Measurements from ENCODE around the gene GPM6B.
"Not testable (repeated sequence)": the region's sequence is repeated elsewhere in the genome, so short reads cannot be mapped to it uniquely, and the experiment has no call there.

The GPM6B gene

DNA sequence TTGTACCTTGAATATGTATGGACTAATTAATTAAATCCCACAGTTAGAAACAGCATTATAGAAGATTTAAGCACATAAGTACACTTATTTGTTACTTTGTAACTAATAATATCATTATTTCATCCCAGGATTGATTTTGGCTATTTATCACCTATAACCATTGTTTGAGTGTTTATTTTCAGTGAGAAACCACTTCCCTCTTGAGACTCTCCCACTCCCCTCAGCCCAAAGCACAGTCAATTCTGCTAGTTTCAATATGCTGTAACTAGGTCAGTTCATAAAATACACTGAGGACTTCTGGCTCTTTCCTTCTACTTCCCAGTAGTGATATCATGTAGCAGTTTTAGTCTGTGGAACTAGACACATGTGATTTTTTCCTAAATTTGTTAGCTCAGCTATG, 66.1 kb downstream of the GPM6B start:
- H3K27ac Mint-ChIP-seq: peak overlapping the region in 1 of 2 donors; percentile 89
- ATAC-seq (replicated peaks) (peak; percentile 37), DNase-seq (no peak)
- H3K36me3 Mint-ChIP-seq (ENCODE audit: insufficient read depth): peaks cover 46% of the 10 kb centered on the region
- H3K27me3 Mint-ChIP-seq: no peaks in the 10 kb centered on the region
- H3K4me3 Mint-ChIP-seq: no peak overlapping the region
- H3K9me3 Mint-ChIP-seq: no peaks in the 10 kb centered on the region
- H3K4me1 Mint-ChIP-seq (ENCODE audit: low read depth in 2 of 2): peaks cover 23 to 25% of the 10 kb centered on the region in 2 donors

DNA sequence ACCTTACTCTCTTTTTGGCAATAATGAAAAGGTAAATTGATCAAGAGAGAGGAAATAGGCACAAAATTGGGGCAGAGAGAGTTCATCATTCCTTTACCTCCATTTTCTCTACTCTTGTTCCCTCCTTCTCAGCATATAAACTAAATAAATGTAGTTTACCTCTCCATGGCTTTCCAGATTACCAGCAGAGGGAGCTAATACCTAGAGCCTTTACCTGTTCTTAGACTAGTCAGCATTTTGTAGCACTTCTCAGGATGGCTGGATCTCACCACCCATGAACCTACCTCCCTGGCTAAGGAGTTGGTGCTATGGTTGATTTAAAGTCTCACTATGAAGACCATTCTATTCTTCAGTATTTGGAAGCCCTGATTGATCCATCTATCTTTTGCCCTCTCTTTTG, 66.7 kb downstream of the GPM6B start:
- peak overlapping the region; percentile 75 to 89 for H3K27ac Mint-ChIP-seq
- ATAC-seq (replicated peaks): peak; percentile 71
- no peak overlapping the region for H3K4me3 Mint-ChIP-seq
- peaks cover 23 to 25% of the 10 kb centered on the region in 2 donors for H3K4me1 Mint-ChIP-seq (ENCODE audit: low read depth in 2 of 2)
- no peaks in the 10 kb centered on the region for H3K27me3 Mint-ChIP-seq
- DNase-seq: peak in 1 of 3 experiments; percentile 5
- H3K9me3 Mint-ChIP-seq: no peaks in the 10 kb centered on the region
- H3K36me3 Mint-ChIP-seq (ENCODE audit: insufficient read depth): peaks cover 44% of the 10 kb centered on the region

DNA sequence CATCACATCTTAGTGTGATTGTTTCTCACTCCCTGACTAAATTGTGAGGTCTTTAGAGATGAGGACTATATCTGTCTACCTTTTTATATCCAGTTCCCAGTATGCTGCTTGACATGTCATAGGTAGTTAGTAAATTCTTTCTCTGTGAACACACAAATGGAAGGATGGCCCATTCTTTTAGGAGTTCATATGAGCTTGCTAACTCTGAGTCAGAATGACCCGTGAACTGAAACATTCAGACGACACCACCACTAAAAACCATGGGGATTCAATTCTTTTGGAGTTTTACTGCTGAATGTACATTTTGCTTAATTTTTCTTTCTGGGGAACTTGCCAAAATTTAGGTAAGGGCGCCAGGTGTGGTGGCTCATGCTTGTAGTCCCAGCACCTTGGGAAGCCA, 68.4 kb downstream of the GPM6B start:
- no peaks in the 10 kb centered on the region for H3K9me3 Mint-ChIP-seq
- no peaks in the 10 kb centered on the region for H3K27me3 Mint-ChIP-seq
- peaks cover 42% of the 10 kb centered on the region for H3K36me3 Mint-ChIP-seq (ENCODE audit: insufficient read depth)
- no peak overlapping the region for H3K4me3 Mint-ChIP-seq
- ATAC-seq (replicated peaks) (no peak), DNase-seq (no peak)
- H3K4me1 Mint-ChIP-seq (ENCODE audit: low read depth in 2 of 2): peaks cover 23 to 26% of the 10 kb centered on the region in 2 donors
- H3K27ac Mint-ChIP-seq: no peak overlapping the region

DNA sequence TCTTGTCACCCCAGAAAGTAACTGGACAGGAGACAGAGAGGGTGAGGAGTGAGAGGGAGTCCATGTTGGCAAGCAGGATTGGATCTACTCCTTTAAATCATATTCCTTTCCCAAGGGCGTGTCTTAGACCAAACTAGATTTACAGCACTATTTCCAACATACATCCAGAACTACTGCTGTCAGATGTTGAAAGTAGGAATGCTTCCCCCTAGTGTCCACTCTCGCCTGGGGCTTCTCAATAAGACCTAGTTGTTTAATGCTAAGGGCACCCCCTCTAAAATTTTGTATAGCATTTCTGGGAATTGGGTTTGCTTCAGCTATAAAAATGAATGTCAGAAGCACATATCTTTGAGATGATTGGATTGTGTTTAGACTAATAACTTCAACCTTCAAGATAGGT, 69.1 kb downstream of the GPM6B start:
- Mint-ChIP-seq H3K4me1 (ENCODE audit: low read depth in 2 of 2) (peaks cover 18 to 26% of the 10 kb centered on the region in 2 donors), H3K27ac (peak overlapping the region in 1 of 2 donors; percentile 88), H3K27me3 (no peaks in the 10 kb centered on the region), H3K36me3 (ENCODE audit: insufficient read depth) (peaks cover 36% of the 10 kb centered on the region), H3K4me3 (no peak overlapping the region), H3K9me3 (no peaks in the 10 kb centered on the region)
- ATAC-seq (replicated peaks) (peak; percentile 60), DNase-seq (peak; percentile 12 to 39 (median 17))

DNA sequence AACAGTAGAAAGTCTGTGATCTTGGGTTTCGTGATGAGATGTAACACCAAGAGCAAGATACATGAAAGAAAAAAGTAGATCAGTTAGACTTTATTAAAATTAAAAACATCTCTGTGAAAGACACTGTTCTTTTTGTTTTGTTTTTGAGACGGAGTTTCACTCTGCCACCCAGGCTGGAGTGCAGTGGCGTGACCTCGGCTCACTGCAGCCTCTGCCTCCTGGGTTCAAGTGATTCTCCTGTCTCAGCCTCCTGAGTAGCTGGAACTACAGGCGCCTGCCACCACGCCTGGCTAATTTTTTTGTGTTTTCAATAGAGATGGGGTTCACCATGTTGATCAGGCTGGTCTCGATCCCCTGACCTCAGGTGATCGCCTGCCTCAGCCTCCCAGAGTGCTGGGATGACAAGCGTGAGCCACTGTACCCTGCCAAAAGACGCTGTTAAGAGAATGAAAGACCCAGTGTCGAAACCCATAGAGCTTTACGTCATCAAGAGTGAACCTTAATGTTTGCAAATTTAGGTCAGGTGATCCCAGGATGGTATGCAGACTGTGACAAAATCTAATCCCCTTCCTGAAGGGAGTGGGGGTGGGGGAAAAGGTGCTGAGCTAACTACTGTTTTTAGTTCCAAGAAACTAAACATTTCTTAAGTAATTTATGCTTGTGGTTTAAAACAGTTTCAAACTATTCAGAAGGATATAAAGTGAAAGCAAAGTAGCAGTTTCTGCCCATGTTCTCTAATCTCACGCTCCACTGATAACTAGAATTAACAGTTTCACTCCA, 74.3 kb downstream of the GPM6B start:
- no peaks in the 10 kb centered on the region for H3K27me3 Mint-ChIP-seq
- H3K27ac Mint-ChIP-seq: peak overlapping the region; percentile 96 to 98
- H3K9me3 Mint-ChIP-seq: no peaks in the 10 kb centered on the region
- DNase-seq (peak; percentile 37 to 42 (median 38)), ATAC-seq (replicated peaks) (peak; percentile 95)
- H3K4me1 Mint-ChIP-seq (ENCODE audit: low read depth in 2 of 2): peaks cover 13 to 26% of the 10 kb centered on the region in 2 donors
- peaks cover 53% of the 10 kb centered on the region for H3K36me3 Mint-ChIP-seq (ENCODE audit: insufficient read depth)
- H3K4me3 Mint-ChIP-seq: peak overlapping the region; percentile 75 to 79

DNA sequence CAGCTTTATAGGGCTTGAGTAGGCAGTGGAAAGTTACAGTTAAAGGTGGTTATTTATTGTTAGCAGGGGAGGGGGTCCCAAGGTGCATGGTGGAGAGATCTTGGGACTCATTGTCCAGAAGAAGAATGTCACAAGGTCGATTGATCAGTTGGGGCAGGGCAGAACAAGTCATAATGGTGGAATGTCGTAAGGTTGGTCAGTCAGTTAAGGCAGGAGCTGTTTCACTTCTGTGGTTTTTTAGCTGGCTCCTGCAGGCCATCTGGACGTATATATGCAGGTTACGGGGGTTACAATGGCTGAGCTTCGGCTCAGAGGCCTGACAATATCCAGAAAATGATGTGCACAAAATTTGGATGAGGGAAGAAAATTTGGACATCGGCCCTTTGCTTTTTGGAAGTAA, 75.2 kb downstream of the GPM6B start:
- peak overlapping the region; percentile 75 to 79 for H3K4me3 Mint-ChIP-seq
- DNase-seq: no peak
- no peak for ATAC-seq (replicated peaks)
- peaks cover 9 to 21% of the 10 kb centered on the region in 2 donors for H3K4me1 Mint-ChIP-seq (ENCODE audit: low read depth in 2 of 2)
- H3K27ac Mint-ChIP-seq: peak overlapping the region; percentile 96 to 98
- H3K9me3 Mint-ChIP-seq: no peaks in the 10 kb centered on the region
- peaks cover 52% of the 10 kb centered on the region for H3K36me3 Mint-ChIP-seq (ENCODE audit: insufficient read depth)
- H3K27me3 Mint-ChIP-seq: no peaks in the 10 kb centered on the region

DNA sequence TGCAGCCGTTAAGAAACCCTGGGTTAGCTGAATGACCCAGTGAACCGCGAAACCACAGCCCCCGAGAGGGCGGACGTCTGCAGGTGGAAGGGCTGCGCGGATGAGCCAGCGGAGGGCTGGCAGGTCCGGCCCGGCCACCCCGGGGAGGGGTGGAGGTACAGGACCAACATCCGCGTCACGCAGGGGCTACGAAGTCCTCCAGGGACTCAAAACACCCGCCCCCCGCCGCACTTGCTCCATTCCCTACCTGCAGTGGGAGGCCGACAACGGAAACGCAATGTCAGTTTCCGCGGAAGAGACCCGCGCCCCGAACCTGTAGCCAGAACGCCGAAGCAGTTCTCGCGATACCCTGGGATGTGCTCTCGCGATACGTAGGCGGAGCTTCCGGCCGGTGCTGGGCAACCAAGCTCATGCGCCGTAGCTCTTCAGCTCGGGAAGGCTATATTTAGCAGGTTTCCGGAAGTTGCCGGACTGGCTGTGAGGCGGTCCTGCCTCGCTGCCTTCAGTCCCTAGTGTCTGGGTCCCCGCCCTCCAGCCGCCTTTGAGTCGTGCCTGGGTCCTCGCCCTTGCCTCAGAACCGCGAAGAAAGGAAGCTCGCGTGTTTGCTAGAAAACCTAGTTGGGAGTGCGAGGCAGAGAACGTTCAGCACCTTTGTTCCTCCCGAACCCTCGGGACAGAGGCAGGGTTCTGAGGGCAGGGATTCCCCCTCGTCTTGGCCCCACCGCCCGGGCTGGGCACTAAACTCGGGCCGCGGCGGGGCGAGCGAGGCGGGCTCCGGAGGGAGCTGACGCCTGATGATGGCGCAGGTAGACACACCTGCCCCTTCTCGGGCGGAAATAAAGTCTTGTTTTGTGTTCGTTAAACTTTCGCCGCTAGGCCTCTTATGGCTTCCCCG, 82.4 kb downstream of the GPM6B start, which contains the start of the genes OFD1 and TRAPPC2:
Gene OFD1 (plus strand): TSS at position 471 of the 895 bp plus-strand sequence. CDS start 324 bp downstream, at position 795.
Gene TRAPPC2 (minus strand): TSS at position 343 of the 895 bp plus-strand sequence. CDS start 14,657 bp downstream, outside the sequence.
- peaks cover 23% of the 10 kb centered on the region for H3K36me3 Mint-ChIP-seq (ENCODE audit: insufficient read depth)
- peak within 1 kb of the TSS; percentile 97 to 98 for H3K27ac Mint-ChIP-seq
- peaks cover 26 to 34% of the 10 kb centered on the region in 2 donors for H3K4me1 Mint-ChIP-seq (ENCODE audit: low read depth in 2 of 2)
- H3K4me3 Mint-ChIP-seq: peak within 1 kb of the TSS; percentile 96
- H3K27me3 Mint-ChIP-seq: no peaks in the 10 kb centered on the region
- no peaks in the 10 kb centered on the region for H3K9me3 Mint-ChIP-seq
- peak; percentile 88 for ATAC-seq (replicated peaks)
- peak; percentile 84 to 85 (median 84) for DNase-seq

DNA sequence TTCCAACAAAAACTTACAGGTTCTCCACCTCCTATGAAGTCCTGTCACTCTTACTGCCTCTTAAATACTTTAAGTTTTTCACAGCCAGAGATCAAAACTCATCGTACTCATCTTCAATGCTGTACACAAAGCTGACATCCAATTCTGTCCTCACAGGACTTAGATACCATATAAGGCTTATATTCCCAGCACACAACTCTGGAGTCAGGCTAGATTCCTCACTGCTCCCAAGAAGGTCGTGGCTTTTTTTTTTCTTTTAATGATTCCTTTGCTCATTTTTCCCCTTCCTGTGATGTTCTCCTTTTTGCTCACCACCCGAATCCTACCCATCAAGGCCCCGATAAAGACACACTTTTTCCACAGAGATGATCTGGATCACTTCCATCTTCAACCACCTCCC, 83.4 kb downstream of the GPM6B start:
- no peaks in the 10 kb centered on the region for H3K27me3 Mint-ChIP-seq
- peak overlapping the region; percentile 96 for H3K4me3 Mint-ChIP-seq
- H3K27ac Mint-ChIP-seq: peak overlapping the region; percentile 97 to 98
- H3K4me1 Mint-ChIP-seq (ENCODE audit: low read depth in 2 of 2): peaks cover 26 to 39% of the 10 kb centered on the region in 2 donors
- no peaks in the 10 kb centered on the region for H3K9me3 Mint-ChIP-seq
- ATAC-seq (replicated peaks): no peak
- DNase-seq: no peak
- H3K36me3 Mint-ChIP-seq (ENCODE audit: insufficient read depth): peaks cover 14% of the 10 kb centered on the region

DNA sequence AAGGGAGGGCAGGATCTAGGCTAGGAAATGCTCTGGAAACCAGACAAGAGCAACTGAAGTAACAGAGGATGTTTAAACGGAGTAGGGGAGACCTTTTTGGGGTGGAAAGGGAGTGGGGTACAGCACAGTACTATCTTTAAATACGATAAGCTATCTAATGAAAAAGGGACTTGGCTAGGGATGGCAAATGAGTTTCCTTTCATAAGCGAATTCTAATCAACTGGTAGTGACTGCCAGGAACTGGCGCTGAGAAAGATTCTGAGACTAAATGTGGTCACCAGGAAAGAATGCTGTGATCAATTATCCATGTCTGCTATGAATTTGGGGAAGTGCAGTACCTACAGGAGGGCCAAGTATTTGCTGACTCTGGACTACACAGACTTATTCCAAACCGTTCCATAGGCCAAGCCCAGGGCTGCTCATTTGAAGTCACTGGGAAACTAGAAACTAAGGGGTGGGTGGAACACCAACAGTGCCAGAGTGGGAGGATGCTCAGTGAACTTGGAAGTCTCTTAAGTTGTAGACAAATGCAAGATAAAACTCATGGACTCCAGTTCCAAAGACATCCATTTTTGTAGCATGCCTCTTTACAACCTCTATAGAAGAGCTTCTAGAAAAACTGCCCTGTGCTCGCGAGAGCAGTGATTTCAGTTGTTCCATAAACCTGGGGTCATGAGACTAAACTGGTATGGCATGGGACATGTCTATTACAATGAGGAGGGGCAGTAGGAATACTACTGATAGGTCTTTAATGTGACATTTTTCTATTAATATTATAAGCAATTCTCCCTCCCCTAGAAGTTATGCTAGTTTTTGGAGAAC, 84.4 kb downstream of the GPM6B start:
- Mint-ChIP-seq H3K4me3 (peak overlapping the region; percentile 27 to 96), H3K9me3 (no peaks in the 10 kb centered on the region), H3K27ac (peak overlapping the region in 1 of 2 donors; percentile 98), H3K27me3 (no peaks in the 10 kb centered on the region), H3K36me3 (ENCODE audit: insufficient read depth) (peaks cover 17% of the 10 kb centered on the region), H3K4me1 (ENCODE audit: low read depth in 2 of 2) (peaks cover 27 to 46% of the 10 kb centered on the region in 2 donors)
- DNase-seq (no peak), ATAC-seq (replicated peaks) (no peak)

DNA sequence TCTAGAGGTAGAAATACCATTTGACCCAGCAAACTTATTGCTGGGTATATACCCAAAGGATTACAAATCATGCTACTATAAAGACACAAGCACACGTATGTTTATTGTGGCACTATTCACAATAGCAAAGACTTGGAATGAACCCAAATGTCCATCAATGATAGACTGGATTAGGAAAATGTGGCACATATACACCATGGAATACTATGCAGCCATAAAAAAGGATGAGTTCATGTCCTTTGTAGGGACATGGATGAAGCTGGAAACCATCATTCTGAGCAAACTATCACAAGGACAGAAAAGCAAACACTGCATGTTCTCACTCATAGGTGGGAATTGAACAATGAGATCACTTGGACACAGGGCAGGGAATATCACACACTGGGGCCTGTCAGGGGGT, 86.4 kb downstream of the GPM6B start:
- not testable (repeated sequence) for H3K9me3 Mint-ChIP-seq
- H3K36me3 Mint-ChIP-seq (ENCODE audit: insufficient read depth): peaks cover 18% of the 10 kb centered on the region

DNA sequence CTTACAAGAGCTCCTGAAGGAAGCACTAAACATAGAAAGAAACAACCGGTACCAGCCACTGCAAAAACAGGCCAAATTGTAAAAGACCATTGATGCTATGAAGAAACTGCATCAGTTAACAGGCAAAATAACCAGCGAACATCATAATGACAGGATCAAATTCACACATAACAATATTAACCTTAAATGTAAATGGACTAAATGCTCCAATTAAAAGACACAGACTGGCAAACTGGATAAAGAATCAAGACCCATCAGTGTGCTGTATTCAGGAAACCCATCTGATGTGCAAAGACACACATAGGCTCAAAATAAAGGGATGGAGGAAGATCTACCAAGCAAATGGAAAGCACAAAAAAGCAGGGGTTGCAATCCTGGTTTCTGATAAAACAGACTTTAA, 90.3 kb downstream of the GPM6B start:
- not testable (repeated sequence) for ATAC-seq (replicated peaks); DNase-seq; H3K27me3 Mint-ChIP-seq; H3K9me3 Mint-ChIP-seq
- Mint-ChIP-seq H3K4me3 (peak overlapping the region in 1 of 2 donors; percentile 65), H3K27ac (peak overlapping the region; percentile 86 to 92), H3K4me1 (ENCODE audit: low read depth in 2 of 2) (peaks cover 30 to 54% of the 10 kb centered on the region in 2 donors), H3K36me3 (ENCODE audit: insufficient read depth) (peaks cover 14% of the 10 kb centered on the region)

More for the DNA sequence above, 86.4 kb downstream of the GPM6B start:
- ATAC-seq (replicated peaks); DNase-seq; H3K27ac Mint-ChIP-seq; H3K4me3 Mint-ChIP-seq; H3K27me3 Mint-ChIP-seq: not testable (repeated sequence)
- H3K4me1 Mint-ChIP-seq (ENCODE audit: low read depth in 2 of 2): peaks cover 38 to 52% of the 10 kb centered on the region in 2 donors

DNA sequence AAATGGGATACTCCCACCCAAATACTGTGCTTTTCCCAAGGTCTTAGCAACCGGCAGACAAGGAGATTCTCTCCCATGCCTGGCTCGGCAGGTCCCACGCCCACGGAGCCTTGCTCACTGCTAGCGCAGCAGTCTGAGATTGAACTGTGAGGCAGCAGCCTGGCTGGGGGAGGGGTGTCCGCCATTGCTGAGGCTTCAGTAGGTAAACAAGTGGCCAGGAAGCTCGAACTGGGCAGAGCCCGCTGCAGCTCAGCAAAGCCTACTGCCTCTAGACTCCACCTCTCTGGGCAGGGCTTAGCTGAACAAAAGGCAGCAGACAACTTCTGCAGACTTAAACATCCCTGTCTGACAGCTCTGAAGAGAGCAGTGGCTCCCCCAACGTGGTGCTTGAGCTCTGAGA, 92.0 kb downstream of the GPM6B start:
- Mint-ChIP-seq H3K4me1 (ENCODE audit: low read depth in 2 of 2) (peaks cover 36 to 65% of the 10 kb centered on the region in 2 donors), H3K27ac (peak overlapping the region; percentile 86 to 92), H3K36me3 (ENCODE audit: insufficient read depth) (peaks cover 14% of the 10 kb centered on the region), H3K4me3 (peak overlapping the region; percentile 65 to 80)
- H3K27me3 Mint-ChIP-seq, H3K9me3 Mint-ChIP-seq: not testable (repeated sequence)
- ATAC-seq (replicated peaks) (peak; percentile 64), DNase-seq (peak; percentile 54 to 58 (median 55))
